HG02623 (cell line): ENCODE results near the gene ADARB1.

ENCODE experiments used
- ATAC-seq: cut with Tn5 transposase; IDR thresholded peaks from one replicate; pipeline ENCODE4 v1.9.1; 2021; ENCODE audit warnings: moderate library complexity; ENCODE audit not compliant: unreplicated experiment

The ADARB1 gene

GRCh38 chr21:45147473-45148315 is 73.3 kb downstream of the ADARB1 start:
- no peak for ATAC-seq

DNA sequence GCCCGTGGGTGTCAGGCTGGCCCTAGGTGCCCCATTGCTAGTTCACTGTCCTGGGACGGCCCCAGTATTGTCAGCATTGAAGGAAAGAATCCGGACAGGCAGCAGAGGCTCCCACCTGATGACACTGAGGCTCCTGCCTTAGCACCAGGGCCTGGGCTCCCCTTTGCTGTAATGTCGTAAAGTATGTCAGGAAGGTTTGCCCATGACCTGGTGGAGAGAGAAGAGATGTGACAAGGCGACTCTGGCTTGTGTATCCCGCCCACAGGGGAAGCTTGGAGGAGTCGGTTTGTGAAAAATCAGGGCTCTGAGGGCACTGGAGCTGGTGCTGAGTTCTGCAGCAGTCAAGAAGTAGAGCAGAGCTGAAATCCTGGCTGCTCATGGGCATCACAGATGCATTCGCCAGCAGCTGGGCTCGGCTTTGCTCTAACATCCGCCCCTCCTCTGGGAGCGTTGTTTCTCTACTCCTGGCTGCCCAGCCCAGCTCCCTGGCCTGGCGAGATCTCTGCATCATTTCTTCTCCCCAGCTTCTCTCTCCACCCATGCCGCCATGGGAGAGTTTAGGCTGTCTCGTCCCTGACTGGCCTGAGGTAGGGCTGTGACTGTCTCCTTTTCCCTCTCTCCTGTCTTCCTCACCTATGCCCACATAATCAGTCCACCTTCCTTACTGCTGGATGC is 74.1 kb downstream of the ADARB1 start:
- no peak for ATAC-seq

DNA sequence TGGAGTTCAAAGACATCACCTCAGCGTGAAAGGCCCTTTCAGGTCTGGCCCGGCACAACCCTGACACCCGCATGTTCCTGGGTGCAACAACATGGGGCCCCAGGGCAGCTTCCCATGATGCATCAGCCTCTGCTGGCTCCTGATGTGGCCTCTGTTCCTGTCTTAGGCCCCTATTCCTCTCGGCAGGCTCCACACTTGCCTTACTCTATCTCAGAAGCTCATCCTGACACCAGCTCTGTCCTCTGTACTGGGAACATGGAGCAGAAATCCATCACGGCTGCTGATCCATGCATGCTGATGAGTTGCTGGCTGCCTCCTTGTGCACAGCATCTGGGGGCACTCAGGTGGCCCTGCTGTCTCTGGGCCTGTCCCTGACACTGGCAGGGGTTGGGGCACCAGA is 74.6 kb downstream of the ADARB1 start:
- ATAC-seq, result no peak

DNA sequence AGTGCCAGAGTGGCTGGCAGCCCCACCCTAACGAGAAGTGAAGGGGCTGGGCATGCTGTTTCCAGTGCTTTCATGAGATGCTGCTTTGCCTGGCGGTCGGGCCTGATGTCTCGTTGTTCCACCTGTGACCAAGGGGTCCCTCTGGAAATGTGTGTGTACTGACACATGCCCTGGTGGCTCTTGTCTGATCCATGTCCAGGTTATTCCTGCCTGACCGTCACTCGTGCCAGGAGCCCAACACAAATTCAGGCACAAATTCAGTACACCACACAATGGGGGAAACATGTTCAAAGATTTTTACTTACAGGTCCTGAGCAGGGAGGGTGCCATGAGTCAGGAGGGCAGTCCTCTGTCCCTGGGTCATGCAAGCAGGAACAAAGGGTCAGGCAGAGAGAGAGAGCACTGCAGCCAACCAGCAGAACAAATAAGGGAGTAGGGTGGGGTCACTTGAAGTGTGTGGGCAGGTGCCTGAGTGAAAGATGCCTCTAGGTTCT is 76.3 kb downstream of the ADARB1 start:
- ATAC-seq, result no peak

DNA sequence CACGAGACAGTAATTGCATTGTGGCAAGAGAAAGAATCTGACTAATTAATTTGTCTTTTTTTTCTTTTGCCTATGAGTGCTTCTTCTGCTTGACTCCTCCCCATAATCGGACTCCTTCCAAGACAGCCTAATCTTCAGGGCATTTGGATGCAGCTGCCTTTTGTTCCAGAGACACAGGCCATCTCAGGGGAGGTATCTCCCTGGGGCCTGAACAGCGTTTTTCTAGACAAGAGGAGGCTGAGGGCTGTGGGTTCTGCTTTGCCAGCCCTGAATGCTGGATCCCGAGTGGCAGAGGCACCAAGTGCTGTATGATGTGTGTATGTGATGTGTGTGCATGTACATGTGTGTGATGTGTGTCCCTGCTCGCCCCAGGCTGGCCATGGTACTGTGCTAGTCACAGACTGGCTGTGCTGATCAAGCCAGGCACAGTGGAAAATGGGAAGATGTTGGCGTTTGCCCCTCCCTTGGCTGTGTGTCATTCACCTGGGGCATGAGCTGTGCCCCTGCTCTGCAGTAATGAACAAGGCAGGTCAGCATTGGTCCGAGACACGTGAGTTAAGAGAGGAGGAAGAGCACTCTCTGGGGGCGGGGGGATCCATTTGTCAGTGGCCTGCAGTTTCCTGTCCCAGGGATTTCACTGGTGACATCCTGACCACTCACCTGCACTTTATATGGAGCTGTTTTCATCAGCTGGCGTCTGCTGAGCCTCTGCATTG is 77.2 kb downstream of the ADARB1 start:
- ATAC-seq, result no peak

GRCh38 chr21:45152265-45152746 is 77.9 kb downstream of the ADARB1 start:
- no peak for ATAC-seq

DNA sequence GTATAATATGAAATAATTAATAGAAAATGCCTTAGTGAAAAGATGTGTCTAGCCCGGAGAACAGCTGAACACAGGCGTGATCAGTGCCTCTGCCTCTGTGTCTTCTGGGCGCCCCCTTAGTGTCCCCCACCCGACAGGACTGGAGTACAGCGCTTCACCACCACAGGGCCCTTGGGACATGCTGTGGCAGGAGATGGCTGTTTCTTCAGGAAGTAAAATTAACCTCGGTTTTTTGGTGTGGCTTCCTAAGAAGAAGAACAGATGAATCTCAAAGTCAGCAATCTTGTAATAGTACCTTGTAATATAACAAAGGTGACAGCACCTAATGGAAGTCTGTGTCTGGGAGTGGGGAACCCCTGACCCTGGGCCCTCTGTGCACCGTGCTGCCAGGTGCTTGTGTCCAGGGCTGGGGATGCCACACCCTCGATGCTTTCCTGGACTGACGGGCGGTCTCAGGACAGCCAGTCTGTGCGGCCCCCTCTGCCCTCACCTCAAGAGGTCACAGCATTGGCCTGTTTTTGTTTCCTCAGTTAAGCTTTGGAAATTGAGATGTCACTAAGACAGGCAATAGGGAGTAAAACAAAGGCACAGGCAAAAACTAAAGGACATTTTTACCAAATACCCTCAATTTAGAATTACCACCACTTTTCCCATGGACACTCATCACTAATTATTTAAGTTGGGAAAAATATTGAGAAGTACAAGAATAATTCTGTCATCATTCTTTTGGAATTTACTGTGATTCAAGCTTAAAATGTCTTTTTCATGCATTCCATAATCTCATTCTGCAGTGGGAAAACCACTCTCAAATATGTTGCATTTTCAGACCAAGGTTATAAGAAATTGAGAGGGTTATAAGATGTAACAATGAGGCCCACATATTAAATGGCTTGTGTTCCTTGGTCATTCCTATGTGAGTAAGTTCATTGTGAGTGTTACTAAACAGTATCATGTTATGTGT is 79.3 kb downstream of the ADARB1 start:
- no peak for ATAC-seq

- no peak for ATAC-seq
Measured at GRCh38 chr21:45154511-45155508, 80.4 kb downstream of the ADARB1 start.

- ATAC-seq, result no peak
Measured at GRCh38 chr21:45155910-45156309, 81.5 kb downstream of the ADARB1 start.

GRCh38 chr21:45156459-45156858 is 82.1 kb downstream of the ADARB1 start:
- no peak for ATAC-seq

GRCh38 chr21:45157932-45158331 is 83.6 kb downstream of the ADARB1 start:
- no peak for ATAC-seq

DNA sequence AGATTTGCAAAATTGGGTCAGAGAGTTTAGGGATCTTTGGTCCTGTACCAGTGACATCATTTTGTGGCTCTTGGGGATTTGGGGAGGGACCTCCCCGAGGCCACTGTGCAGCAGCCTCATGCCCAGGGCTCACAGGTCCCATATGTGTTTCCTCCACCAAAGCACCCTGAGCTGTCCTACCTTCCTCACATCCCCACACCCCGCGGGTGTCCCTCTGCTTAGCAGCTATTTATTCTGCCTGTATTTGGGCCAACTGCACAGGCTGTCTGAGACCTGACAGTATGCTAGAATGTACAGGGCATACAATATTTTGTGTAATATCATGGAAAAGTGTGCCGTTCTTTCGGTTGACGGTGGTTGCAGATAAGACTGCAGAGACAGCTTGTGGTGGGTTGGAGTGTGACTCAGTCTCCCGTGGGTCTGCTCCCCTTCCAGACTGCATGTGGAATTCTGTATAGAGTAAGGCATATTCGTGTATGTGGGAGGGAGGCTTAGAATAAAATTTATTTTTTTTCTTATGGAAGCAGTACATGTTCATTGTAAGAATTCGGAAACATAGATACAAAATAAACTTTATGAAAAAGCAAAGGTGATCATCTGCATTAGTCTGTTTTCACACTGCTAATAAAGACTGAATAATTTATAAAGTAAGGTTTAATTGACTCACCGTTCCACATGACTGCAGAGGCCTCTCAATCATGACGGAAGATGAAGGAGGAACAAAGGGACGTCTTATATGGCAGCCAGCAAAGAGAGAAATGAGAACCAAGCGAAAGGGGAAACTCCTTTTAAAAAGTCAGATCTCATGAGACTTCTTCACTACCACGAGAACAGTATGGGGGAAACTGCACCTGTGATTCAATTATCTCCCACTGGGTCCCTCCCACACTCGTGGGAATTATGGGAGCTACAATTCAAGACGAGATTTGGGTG is 84.4 kb downstream of the ADARB1 start:
- ATAC-seq, result no peak

DNA sequence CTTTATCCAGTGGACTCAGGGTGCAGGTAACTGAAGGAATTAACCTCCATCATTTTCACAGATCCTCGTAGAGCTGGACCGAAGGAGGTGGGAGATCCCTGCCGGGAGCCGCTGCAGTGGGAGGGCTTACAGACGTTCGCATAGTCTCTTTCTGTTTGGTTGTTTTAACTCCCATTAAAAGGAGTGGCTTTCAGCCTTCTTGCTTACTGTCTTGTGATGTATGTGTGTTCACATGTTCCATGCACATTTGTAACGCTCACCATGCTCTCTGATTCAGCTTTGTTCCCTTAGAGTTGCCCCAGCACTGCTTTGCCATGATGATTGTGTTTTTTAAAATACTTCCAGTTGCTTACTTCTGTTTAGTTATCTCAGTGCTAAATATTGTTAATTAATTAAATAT is 85.8 kb downstream of the ADARB1 start:
- ATAC-seq, result no peak

GRCh38 chr21:45161038-45161945 is 86.9 kb downstream of the ADARB1 start:
- ATAC-seq, result no peak

- ATAC-seq, result no peak
Measured at GRCh38 chr21:45162115-45162514, 87.7 kb downstream of the ADARB1 start.

GRCh38 chr21:45162809-45163208 is 88.4 kb downstream of the ADARB1 start:
- no peak for ATAC-seq
